ENCODE measurements around the gene SPDYE5.

DNA sequence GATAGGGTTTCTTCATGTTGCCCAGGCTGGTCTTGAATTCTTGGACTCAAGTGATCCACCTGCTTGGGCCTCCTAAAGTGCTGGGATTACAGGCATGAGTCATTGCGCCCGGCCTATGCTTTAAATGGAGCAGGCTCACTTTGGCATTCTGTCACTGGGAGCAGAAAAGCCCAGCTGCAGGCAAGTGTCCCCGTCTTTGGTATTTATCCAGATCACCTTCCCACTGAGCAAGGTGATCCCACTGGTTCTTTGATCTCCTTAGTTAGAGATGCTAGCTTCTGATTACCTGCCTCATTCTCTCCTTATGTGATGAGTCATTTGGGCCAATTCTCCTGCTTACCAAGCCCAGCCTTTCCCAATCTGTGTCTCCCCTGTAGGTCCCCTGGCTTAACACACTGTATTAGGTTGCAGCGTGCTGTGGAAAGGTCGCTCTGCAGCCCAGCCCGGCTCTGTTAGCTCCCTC is 39.3 kb downstream of the SPDYE5 start:
- no peak for TF ChIP-seq POLR2A (IDR thresholded peaks at IDR 0.05; ENCODE audit: low read length)
- TF ChIP-seq GATA1 (IDR thresholded peaks at IDR 0.05; ENCODE audit: low read depth, low read length): no peak
